HCT116 (cell line): ENCODE measurements around the gene KRTAP9-7. TPM values are rescaled to one million over a fixed set of nuclear protein-coding genes. Genes with fewer than 3 reads are reported as not detected.

Experiments
- ATAC-seq: fragments of 200-7000 bp; cut with Tn5 transposase; 2 replicates; pipeline ENCODE4 v1.9.1; 2020; ENCODE audit warnings: mild to moderate bottlenecking, moderate library complexity
- BruUV-seq: library from RNA; stranded (reverse); fragments of 400-500 nt; replicated peaks from 2 replicates; lab custom pipeline; 2021; lab: Mats Ljungman, UMichigan
- CTCF ChIA-PET: fragments of 300-600 bp; sonication (Branson Sonifier 250); formaldehyde crosslinking; loops from one replicate; lab custom pipeline; 2021; ENCODE audit warnings: antibody characterized with exemption; lab: Charles Lee
- POLR2A ChIA-PET: fragments of 300-600, 350-600 bp; sonication (Branson Sonifier 250); formaldehyde crosslinking; loops from one replicate; lab custom pipeline; 2021; ENCODE audit warnings: antibody characterized with exemption; lab: Charles Lee
- RAD21 ChIA-PET, 2 experiments: fragments of 300-600 bp; sonication (Branson Sonifier 250); formaldehyde crosslinking; loops; one replicate each; lab custom pipeline; 2023; ENCODE audit warnings: low total read pairs in 2 of 2; ENCODE audit not compliant: uncharacterized antibody in 2 of 2, unreplicated experiment in 2 of 2, low non-redundant PET in 1 of 2; lab: Charles Lee
- DNase-seq: peaks from one replicate; pipeline ENCODE4 v3.0.0-alpha.2; 2010; ENCODE audit warnings: low read depth, low spot score
- H2AFZ ChIP-seq: fragments of 200-600 bp; shearing (Covaris generic), sonication (generic); 2 replicates; pipeline ENCODE4 v1.6.1; 2017; ENCODE audit warnings: low read depth, mixed run types, mixed read lengths, antibody characterized with exemption, low read length; ENCODE audit not compliant: poor library complexity, severe bottlenecking
- H3K27ac ChIP-seq: 2 replicates; pipeline ENCODE4 v1.5.1; 2012; ENCODE audit warnings: low read depth, low read length
- H3K27me3 ChIP-seq: fragments of 200-600 bp; sonication (generic); 2 replicates; pipeline ENCODE4 v1.6.1; 2016; ENCODE audit warnings: mixed run types, low read length, mixed read lengths; ENCODE audit not compliant: insufficient read depth
- H3K36me3 ChIP-seq, 2 experiments: fragments of 200-500 bp in 1 of 2; fragments of 200-600 bp in 1 of 2; sonication (Bioruptor generic) in 1 of 2; sonication (generic) in 1 of 2; 2 replicates each; pipeline versions ENCODE4 v1.5.1 to v1.6.1; 2014 to 2016; ENCODE audit warnings: low read length in 2 of 2, inconsistent platforms in 1 of 2, mixed read lengths in 1 of 2, mixed run types in 1 of 2; ENCODE audit not compliant: insufficient read depth in 2 of 2, control insufficient read depth in 1 of 2
- H3K4me1 ChIP-seq, 2 experiments: fragments of 200-600 bp in 1 of 2; sonication (generic) in 1 of 2; 2 replicates each; pipeline versions ENCODE4 v1.5.1 to v1.6.1; 2012 to 2017; ENCODE audit warnings: low read length in 2 of 2, inconsistent platforms in 1 of 2, mild to moderate bottlenecking in 1 of 2, mixed read lengths in 1 of 2, mixed run types in 1 of 2, moderate library complexity in 1 of 2; ENCODE audit not compliant: insufficient read depth in 2 of 2, control insufficient read depth in 1 of 2
- H3K4me2 ChIP-seq: fragments of 200-600 bp; sonication (generic); 2 replicates; pipeline ENCODE4 v1.6.1; 2017; ENCODE audit warnings: mixed run types, low read length, mixed read lengths
- H3K4me3 ChIP-seq, 2 experiments: fragments of 200-600 bp in 1 of 2; sonication (generic) in 1 of 2; replicated peaks in 1 of 2; 2 replicates each; pipeline ENCODE4 v1.5.1; 2011 to 2016; ENCODE audit warnings: low read length in 2 of 2, control low read depth in 1 of 2, low read depth in 1 of 2, mild to moderate bottlenecking in 1 of 2, mixed read lengths in 1 of 2, mixed run types in 1 of 2
- H3K79me2 ChIP-seq: fragments of 200-600 bp; sonication (generic); 2 replicates; pipeline ENCODE4 v1.6.1; 2017; ENCODE audit warnings: mild to moderate bottlenecking, mixed run types, low read length, moderate library complexity, mixed read lengths; ENCODE audit not compliant: insufficient read depth
- H3K9ac ChIP-seq: fragments of 200-600 bp; sonication (generic); 2 replicates; pipeline ENCODE4 v1.6.1; 2016; ENCODE audit warnings: low read length, mixed read lengths
- H3K9me2 ChIP-seq: fragments of 200-600 bp; sonication (generic), shearing (Covaris generic); 2 replicates; pipeline ENCODE4 v1.6.1; 2017; ENCODE audit warnings: mixed run types, mild to moderate bottlenecking, moderate library complexity; ENCODE audit not compliant: insufficient read depth
- H3K9me3 ChIP-seq, 2 experiments: fragments of 200-500 bp in 1 of 2; fragments of 200-600 bp in 1 of 2; sonication (Bioruptor generic) in 1 of 2; sonication (generic) in 1 of 2; 2 replicates each; pipeline ENCODE4 v1.6.1; 2014 to 2017; ENCODE audit warnings: low read length in 2 of 2, mixed read lengths in 2 of 2, inconsistent platforms in 1 of 2, low read depth in 1 of 2, mild to moderate bottlenecking in 1 of 2, mixed run types in 1 of 2, moderate library complexity in 1 of 2; ENCODE audit not compliant: control insufficient read depth in 1 of 2, insufficient read depth in 1 of 2
- H4K20me1 ChIP-seq: fragments of 200-600 bp; sonication (generic), shearing (Covaris generic); 2 replicates; pipeline ENCODE4 v1.6.1; 2017; ENCODE audit warnings: mixed run types, mild to moderate bottlenecking, moderate library complexity; ENCODE audit not compliant: insufficient read depth
- CBX3 ChIP-seq: IDR thresholded peaks from 2 replicates; pipeline ENCODE4 v1.6.1; 2012; ENCODE audit warnings: low read depth
- CEBPB ChIP-seq: IDR thresholded peaks from 2 replicates; pipeline ENCODE4 v1.6.1; 2012; ENCODE audit warnings: low read depth
- EGR1 ChIP-seq: IDR thresholded peaks from 2 replicates; pipeline ENCODE4 v1.6.1; 2012; ENCODE audit warnings: low read depth
- EZH2 ChIP-seq: fragments of 200-600 bp; sonication (generic); IDR thresholded peaks from 2 replicates; pipeline ENCODE4 v1.6.1; 2017; ENCODE audit warnings: antibody characterized with exemption, mixed run types
- EZH2phosphoT487 ChIP-seq: fragments of 200-600 bp; IDR thresholded peaks from 2 replicates; pipeline ENCODE4 v1.6.1; 2018; ENCODE audit warnings: antibody characterized with exemption, borderline replicate concordance
- JUND ChIP-seq: IDR thresholded peaks from 2 replicates; pipeline ENCODE4 v1.6.1; 2012
- RAD21 ChIP-seq: IDR thresholded peaks from 2 replicates; pipeline ENCODE4 v1.6.1; 2012; ENCODE audit warnings: low read depth, mild to moderate bottlenecking
- SIN3A ChIP-seq: IDR thresholded peaks from 2 replicates; pipeline ENCODE4 v1.6.1; 2012; ENCODE audit warnings: low read depth
- YY1 ChIP-seq: IDR thresholded peaks from 2 replicates; pipeline ENCODE4 v1.6.1; 2011; ENCODE audit warnings: low read length, low read depth, moderate library complexity, mild to moderate bottlenecking; ENCODE audit not compliant: insufficient replicate concordance; ENCODE audit errors: extremely low read depth
- intact Hi-C: fragments of 100-400 bp; cut with micrococcal nuclease; formaldehyde crosslinking; loops from 2 replicates; pipeline ENCODE4 v1.10.0; 2022
- total RNA-seq: library from RNA; stranded (reverse); gene quantifications from one replicate; pipeline ENCODE4 v1.2.1, GENCODE V29; 2021; ENCODE audit not compliant: unreplicated experiment
- TF ChIP-seq, protein P1 (sequence below): IDR thresholded peaks from 2 replicates; pipeline ENCODE4 v1.6.1; 2012; ENCODE audit warnings: low read depth
- TF ChIP-seq, protein P2 (sequence below): IDR thresholded peaks from 2 replicates; pipeline ENCODE4 v1.6.1; 2011; ENCODE audit warnings: mild to moderate bottlenecking, low read length, moderate library complexity; ENCODE audit not compliant: insufficient replicate concordance; ENCODE audit errors: extremely low read depth
- TF ChIP-seq, protein P3 (sequence below), 3 experiments: fragments of 200-600 bp in 1 of 3; sonication (generic) in 1 of 3; IDR thresholded peaks in 2 of 3; conservative IDR thresholded peaks in 1 of 3; 2 replicates each; pipeline ENCODE4 v1.5.1; 2012 to 2017; ENCODE audit warnings: low read depth in 2 of 3, low read length in 2 of 3, antibody characterized with exemption in 1 of 3, borderline replicate concordance in 1 of 3, control low read depth in 1 of 3, mild to moderate bottlenecking in 1 of 3, mixed read lengths in 1 of 3, mixed run types in 1 of 3, moderate library complexity in 1 of 3; ENCODE audit not compliant: insufficient read depth in 1 of 3

Gene KRTAP9-7
- total RNA-seq, 1 experiment from 2014 or later, result not detected

DNA sequence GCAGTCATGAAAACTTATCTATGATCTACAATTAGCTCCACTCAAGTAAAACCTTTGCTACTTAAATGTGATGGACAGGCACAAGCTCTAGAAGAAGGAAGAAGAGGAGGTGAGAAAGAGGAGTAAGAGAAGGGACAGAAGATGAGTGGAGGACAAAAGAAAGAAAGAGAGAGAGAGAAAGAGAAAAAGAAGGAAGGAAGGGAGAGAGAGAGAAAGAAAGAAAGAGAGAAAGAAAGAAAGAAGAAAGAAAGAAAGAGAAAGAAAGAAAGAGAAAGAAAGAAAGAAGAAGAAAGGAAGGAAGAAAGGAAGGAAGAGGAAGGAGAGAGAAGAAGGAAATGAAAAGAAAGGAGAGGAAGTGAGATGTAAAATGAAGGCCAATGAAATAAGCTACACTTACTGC is 45.4 kb upstream of the KRTAP9-7 start:
- Histone ChIP-seq H3K4me3 (no peak overlapping the region), H3K79me2 (no peaks in the 10 kb centered on the region), H2AFZ (no peak overlapping the region), H3K4me2 (no peak overlapping the region), H3K27me3 (no peaks in the 10 kb centered on the region), H3K36me3 (no peaks in the 10 kb centered on the region), H3K27ac (no peak overlapping the region), H4K20me1 (no peaks in the 10 kb centered on the region), H3K9me2 (no peaks in the 10 kb centered on the region), H3K9ac (no peak overlapping the region), H3K9me3 (no peaks in the 10 kb centered on the region), H3K4me1 (no peaks in the 10 kb centered on the region)
- ChIA-PET POLR2A (no interaction called here), RAD21 (no interaction called here), CTCF (no interaction called here)
- no TSS peak for BruUV-seq
- DNase-seq, result no peak
- TF ChIP-seq CEBPB (no peak), EZH2phosphoT487 (no peak), EGR1 (no peak), YY1 (no peak), CBX3 (no peak), SIN3A (no peak), JUND (no peak), RAD21 (no peak), EZH2 (no peak)
- TF ChIP-seq, protein P1, sequence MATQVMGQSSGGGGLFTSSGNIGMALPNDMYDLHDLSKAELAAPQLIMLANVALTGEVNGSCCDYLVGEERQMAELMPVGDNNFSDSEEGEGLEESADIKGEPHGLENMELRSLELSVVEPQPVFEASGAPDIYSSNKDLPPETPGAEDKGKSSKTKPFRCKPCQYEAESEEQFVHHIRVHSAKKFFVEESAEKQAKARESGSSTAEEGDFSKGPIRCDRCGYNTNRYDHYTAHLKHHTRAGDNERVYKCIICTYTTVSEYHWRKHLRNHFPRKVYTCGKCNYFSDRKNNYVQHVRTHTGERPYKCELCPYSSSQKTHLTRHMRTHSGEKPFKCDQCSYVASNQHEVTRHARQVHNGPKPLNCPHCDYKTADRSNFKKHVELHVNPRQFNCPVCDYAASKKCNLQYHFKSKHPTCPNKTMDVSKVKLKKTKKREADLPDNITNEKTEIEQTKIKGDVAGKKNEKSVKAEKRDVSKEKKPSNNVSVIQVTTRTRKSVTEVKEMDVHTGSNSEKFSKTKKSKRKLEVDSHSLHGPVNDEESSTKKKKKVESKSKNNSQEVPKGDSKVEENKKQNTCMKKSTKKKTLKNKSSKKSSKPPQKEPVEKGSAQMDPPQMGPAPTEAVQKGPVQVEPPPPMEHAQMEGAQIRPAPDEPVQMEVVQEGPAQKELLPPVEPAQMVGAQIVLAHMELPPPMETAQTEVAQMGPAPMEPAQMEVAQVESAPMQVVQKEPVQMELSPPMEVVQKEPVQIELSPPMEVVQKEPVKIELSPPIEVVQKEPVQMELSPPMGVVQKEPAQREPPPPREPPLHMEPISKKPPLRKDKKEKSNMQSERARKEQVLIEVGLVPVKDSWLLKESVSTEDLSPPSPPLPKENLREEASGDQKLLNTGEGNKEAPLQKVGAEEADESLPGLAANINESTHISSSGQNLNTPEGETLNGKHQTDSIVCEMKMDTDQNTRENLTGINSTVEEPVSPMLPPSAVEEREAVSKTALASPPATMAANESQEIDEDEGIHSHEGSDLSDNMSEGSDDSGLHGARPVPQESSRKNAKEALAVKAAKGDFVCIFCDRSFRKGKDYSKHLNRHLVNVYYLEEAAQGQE, result no peak
- TF ChIP-seq, protein P2, sequence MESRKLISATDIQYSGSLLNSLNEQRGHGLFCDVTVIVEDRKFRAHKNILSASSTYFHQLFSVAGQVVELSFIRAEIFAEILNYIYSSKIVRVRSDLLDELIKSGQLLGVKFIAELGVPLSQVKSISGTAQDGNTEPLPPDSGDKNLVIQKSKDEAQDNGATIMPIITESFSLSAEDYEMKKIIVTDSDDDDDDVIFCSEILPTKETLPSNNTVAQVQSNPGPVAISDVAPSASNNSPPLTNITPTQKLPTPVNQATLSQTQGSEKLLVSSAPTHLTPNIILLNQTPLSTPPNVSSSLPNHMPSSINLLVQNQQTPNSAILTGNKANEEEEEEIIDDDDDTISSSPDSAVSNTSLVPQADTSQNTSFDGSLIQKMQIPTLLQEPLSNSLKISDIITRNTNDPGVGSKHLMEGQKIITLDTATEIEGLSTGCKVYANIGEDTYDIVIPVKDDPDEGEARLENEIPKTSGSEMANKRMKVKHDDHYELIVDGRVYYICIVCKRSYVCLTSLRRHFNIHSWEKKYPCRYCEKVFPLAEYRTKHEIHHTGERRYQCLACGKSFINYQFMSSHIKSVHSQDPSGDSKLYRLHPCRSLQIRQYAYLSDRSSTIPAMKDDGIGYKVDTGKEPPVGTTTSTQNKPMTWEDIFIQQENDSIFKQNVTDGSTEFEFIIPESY, result no peak
- TF ChIP-seq, protein P3, sequence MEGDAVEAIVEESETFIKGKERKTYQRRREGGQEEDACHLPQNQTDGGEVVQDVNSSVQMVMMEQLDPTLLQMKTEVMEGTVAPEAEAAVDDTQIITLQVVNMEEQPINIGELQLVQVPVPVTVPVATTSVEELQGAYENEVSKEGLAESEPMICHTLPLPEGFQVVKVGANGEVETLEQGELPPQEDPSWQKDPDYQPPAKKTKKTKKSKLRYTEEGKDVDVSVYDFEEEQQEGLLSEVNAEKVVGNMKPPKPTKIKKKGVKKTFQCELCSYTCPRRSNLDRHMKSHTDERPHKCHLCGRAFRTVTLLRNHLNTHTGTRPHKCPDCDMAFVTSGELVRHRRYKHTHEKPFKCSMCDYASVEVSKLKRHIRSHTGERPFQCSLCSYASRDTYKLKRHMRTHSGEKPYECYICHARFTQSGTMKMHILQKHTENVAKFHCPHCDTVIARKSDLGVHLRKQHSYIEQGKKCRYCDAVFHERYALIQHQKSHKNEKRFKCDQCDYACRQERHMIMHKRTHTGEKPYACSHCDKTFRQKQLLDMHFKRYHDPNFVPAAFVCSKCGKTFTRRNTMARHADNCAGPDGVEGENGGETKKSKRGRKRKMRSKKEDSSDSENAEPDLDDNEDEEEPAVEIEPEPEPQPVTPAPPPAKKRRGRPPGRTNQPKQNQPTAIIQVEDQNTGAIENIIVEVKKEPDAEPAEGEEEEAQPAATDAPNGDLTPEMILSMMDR (IDR thresholded peaks at IDR 0.05 in 2 of 3, conservative IDR thresholded peaks at IDR 0.05 in 1 of 3; ENCODE audit: borderline replicate concordance in 1 of 3, insufficient read depth in 1 of 3, low read depth in 2 of 3, low read length in 2 of 3), result no peak
- intact Hi-C loops, result no loop called here
- ATAC-seq, result no peak
